Caco-2 (cell line): ENCODE data around the gene TSPAN18. TPM values are rescaled to one million over a fixed set of nuclear protein-coding genes. Genes with fewer than 3 reads are reported as not detected.

ENCODE experiments used
- BruUV-seq: library from RNA; stranded (reverse); fragments of 400-500 nt; replicated peaks from 2 replicates; lab custom pipeline; 2021; lab: Mats Ljungman, UMichigan
- CTCF ChIA-PET: fragments of 300-600 bp; sonication (Branson Sonifier 250); formaldehyde crosslinking; loops from one replicate; lab custom pipeline; 2022; ENCODE audit warnings: antibody characterized with exemption; lab: Charles Lee
- POLR2A ChIA-PET: fragments of 300-600 bp; sonication (Branson Sonifier 250); formaldehyde crosslinking; loops from one replicate; lab custom pipeline; 2022; ENCODE audit warnings: antibody characterized with exemption; lab: Charles Lee
- DNase-seq, 2 experiments: peaks; one replicate each; pipeline versions ENCODE4 v3.0.0 to v3.0.0-alpha.2; 2020 to 2022
- H3K27me3 ChIP-seq: replicated peaks from 2 replicates; pipeline ENCODE4 v1.6.0; 2011; ENCODE audit warnings: low read length; ENCODE audit not compliant: control insufficient read depth, insufficient read depth
- H3K36me3 ChIP-seq: 2 replicates; pipeline ENCODE4 v1.5.1; 2011; ENCODE audit warnings: low read length; ENCODE audit not compliant: control insufficient read depth, insufficient read depth
- H3K4me1 ChIP-seq: fragments of 250-450 bp; sonication (Bioruptor Pico); 2 replicates; pipeline ENCODE4 v1.5.1; 2020; ENCODE audit warnings: mild to moderate bottlenecking
- H3K4me3 ChIP-seq: 2 replicates; pipeline ENCODE4 v1.5.1; 2011; ENCODE audit warnings: low read depth, mild to moderate bottlenecking, control low read depth, low read length
- H3K9me3 ChIP-seq: fragments of 250-450 bp; sonication (Bioruptor Pico); 2 replicates; pipeline ENCODE4 v1.5.1; 2020; ENCODE audit warnings: mild to moderate bottlenecking, moderate library complexity
- H3K27ac Mint-ChIP-seq: one replicate; pipeline ENCODE4 v1.8.0; 2022; ENCODE audit warnings: mixed read lengths; ENCODE audit not compliant: unreplicated experiment
- H3K27me3 Mint-ChIP-seq: one replicate; pipeline ENCODE4 v1.8.0; 2022; ENCODE audit warnings: mixed read lengths; ENCODE audit not compliant: insufficient read depth, unreplicated experiment
- H3K36me3 Mint-ChIP-seq: one replicate; pipeline ENCODE4 v1.8.0; 2022; ENCODE audit warnings: mild to moderate bottlenecking, mixed read lengths; ENCODE audit not compliant: insufficient read depth, unreplicated experiment
- H3K4me1 Mint-ChIP-seq: one replicate; pipeline ENCODE4 v1.8.0; 2022; ENCODE audit warnings: low read depth, mixed read lengths; ENCODE audit not compliant: unreplicated experiment
- H3K4me3 Mint-ChIP-seq: one replicate; pipeline ENCODE4 v1.8.0; 2022; ENCODE audit warnings: mild to moderate bottlenecking, moderate library complexity, mixed read lengths; ENCODE audit not compliant: unreplicated experiment
- H3K9me3 Mint-ChIP-seq: one replicate; pipeline ENCODE4 v1.8.0; 2022; ENCODE audit warnings: mixed read lengths; ENCODE audit not compliant: unreplicated experiment
- CTCF ChIP-seq, 2 experiments: fragments of 200-600 bp in 1 of 2; IDR thresholded peaks; 1 replicate in 1 of 2; 2 replicates in 1 of 2; pipeline versions ENCODE4 v1.5.1 to v1.8.0; 2011 to 2022; ENCODE audit warnings: antibody characterized with exemption in 1 of 2, control low read depth in 1 of 2, inconsistent platforms in 1 of 2, low read depth in 1 of 2, low read length in 1 of 2, mild to moderate bottlenecking in 1 of 2, moderate library complexity in 1 of 2; ENCODE audit not compliant: insufficient read depth in 1 of 2, severe bottlenecking in 1 of 2, unreplicated experiment in 1 of 2
- intact Hi-C: fragments of 100-400 bp; cut with micrococcal nuclease; formaldehyde crosslinking; loops from one replicate; pipeline ENCODE4 v1.10.0; 2022; ENCODE audit not compliant: unreplicated experiment
- total RNA-seq: library from RNA; stranded (reverse); gene quantifications from 2 replicates; pipeline ENCODE4 v1.2.3, GENCODE V29; 2022

The TSPAN18 gene
- total RNA-seq, 1 experiment from 2014 or later, result 7.4 TPM

DNA sequence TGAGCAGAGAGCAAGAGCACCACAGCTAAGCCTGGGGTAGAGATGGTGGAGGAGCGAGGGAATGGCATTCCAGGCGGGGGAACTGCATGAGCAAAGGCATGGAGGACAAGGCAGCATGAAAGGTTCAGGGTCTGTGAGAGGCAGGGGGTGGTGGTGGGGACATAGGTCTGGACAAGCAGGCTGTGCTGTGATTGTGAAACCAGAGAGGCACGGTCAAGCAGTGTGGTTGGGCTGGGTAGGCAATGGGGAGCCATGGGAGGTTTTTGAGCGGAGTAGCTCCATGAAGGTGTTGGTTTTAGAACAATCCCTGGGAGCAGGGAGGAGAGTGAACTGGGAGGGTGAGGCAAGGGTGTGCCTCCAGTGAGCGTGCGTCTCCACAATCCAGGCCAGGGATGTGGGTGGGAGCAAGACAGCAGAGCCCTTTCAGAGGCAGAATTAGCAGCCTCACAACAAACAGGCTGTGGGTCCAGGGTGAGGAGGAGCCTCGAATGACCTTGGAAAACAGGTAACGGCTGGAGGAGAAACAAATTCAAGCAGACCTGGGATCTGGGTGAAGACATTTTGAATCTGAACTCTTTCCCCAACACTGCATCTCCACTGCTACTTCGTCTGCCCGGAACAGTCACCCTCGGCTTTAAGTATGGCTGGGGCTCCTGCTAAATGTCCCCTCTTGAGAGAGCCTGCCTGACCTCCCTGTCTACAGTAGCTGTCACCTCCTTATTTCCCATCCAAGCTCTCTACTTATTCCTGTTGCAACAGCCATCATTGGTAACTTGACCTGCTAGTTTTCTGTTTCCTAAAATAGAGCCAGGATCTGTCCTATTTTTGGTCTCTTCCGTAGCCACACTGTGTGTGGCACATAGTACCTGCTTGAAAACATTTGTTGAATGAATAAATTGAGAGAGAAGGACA, 27.0 kb upstream of the TSPAN18 start:
- no peak for TF ChIP-seq CTCF (IDR thresholded peaks at IDR 0.05; ENCODE audit: insufficient read depth in 1 of 2, low read depth in 1 of 2, low read length in 1 of 2, severe bottlenecking in 1 of 2, unreplicated experiment in 1 of 2)
- H3K4me3 Mint-ChIP-seq, result no peak overlapping the region
- H3K27me3 Mint-ChIP-seq, result peaks cover 2% of the 10 kb centered on the region
- POLR2A ChIA-PET, result no interaction called here
- H3K27ac Mint-ChIP-seq, result no peak overlapping the region
- no peaks in the 10 kb centered on the region for H3K27me3 ChIP-seq
- H3K9me3 Mint-ChIP-seq, result no peaks in the 10 kb centered on the region
- DNase-seq, result no peak
- no peaks in the 10 kb centered on the region for H3K4me1 Mint-ChIP-seq
- intact Hi-C loops, result no loop called here
- H3K9me3 ChIP-seq, result no peaks in the 10 kb centered on the region
- no peaks in the 10 kb centered on the region for H3K4me1 ChIP-seq
- CTCF ChIA-PET, result interaction anchor here (0.7 kb wide), 1 partner anchor 457 kb away, joined by 4 read pairs; no protein-coding TSS in a partner anchor
- no peak overlapping the region for H3K4me3 ChIP-seq
- no peaks in the 10 kb centered on the region for H3K36me3 Mint-ChIP-seq
- BruUV-seq, result no TSS peak
- no peaks in the 10 kb centered on the region for H3K36me3 ChIP-seq

DNA sequence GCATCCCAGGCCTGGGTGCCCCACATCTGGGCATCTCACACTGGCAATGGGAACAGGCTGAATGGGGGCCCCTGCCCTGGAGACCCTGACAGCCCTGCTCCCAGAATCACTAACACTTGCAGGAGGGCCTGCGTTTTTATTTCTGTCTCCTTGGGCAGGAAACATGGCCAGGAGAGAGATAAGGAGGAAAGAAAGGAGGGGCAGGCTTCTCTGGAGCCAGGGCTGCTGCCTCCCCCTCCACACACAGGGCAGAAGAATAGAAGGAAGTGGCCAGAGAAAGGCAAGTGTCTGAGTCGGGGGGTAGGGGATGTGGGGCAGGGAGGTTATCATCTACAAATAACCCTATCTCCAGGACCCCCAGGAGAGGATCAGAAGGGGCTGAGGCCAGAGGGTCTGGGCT, 25.5 kb upstream of the TSPAN18 start:
- no peak for DNase-seq
- Mint-ChIP-seq H3K4me1 (no peaks in the 10 kb centered on the region), H3K27me3 (peaks cover 2% of the 10 kb centered on the region), H3K36me3 (no peaks in the 10 kb centered on the region), H3K4me3 (no peak overlapping the region), H3K9me3 (no peaks in the 10 kb centered on the region), H3K27ac (no peak overlapping the region)
- CTCF ChIA-PET, result no interaction called here
- Histone ChIP-seq H3K36me3 (no peaks in the 10 kb centered on the region), H3K9me3 (no peaks in the 10 kb centered on the region), H3K27me3 (no peaks in the 10 kb centered on the region), H3K4me3 (no peak overlapping the region), H3K4me1 (no peaks in the 10 kb centered on the region)
- intact Hi-C loops, result no loop called here
- POLR2A ChIA-PET, result no interaction called here
- no peak for TF ChIP-seq CTCF (IDR thresholded peaks at IDR 0.05; ENCODE audit: insufficient read depth in 1 of 2, low read depth in 1 of 2, low read length in 1 of 2, severe bottlenecking in 1 of 2, unreplicated experiment in 1 of 2)
- no TSS peak for BruUV-seq

DNA sequence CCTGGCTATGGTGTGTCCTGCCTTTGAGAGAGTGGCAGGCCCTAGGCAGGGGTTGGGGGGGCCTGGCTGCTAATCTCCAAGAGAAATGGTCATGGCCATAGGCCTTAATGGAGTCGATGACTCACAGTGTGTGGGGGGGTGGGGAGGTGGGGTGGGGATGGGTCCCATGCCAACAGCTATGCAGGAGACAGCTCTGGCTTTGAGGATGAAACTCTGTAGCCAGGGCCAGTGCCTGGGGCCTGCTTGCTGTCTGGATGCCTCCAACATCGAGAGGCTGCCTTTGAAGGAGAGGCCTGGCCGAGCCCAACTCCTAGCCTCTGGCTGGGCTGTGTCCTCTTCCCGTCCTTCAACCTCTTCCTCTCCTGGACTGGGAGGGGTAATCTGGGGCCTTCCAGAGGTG, 23.9 kb upstream of the TSPAN18 start:
- Histone ChIP-seq H3K36me3 (no peaks in the 10 kb centered on the region), H3K4me1 (peaks cover 2% of the 10 kb centered on the region; the same call in 1 of the 2 replicates), H3K4me3 (no peak overlapping the region), H3K27me3 (no peaks in the 10 kb centered on the region), H3K9me3 (no peaks in the 10 kb centered on the region)
- no peak overlapping the region for H3K4me3 Mint-ChIP-seq
- no TSS peak for BruUV-seq
- peaks cover 2% of the 10 kb centered on the region for H3K27me3 Mint-ChIP-seq
- DNase-seq, result no peak
- no peak overlapping the region for H3K27ac Mint-ChIP-seq
- no peaks in the 10 kb centered on the region for H3K4me1 Mint-ChIP-seq
- ChIA-PET POLR2A (no interaction called here), CTCF (no interaction called here)
- no peaks in the 10 kb centered on the region for H3K9me3 Mint-ChIP-seq
- no peak for TF ChIP-seq CTCF (IDR thresholded peaks at IDR 0.05; ENCODE audit: insufficient read depth in 1 of 2, low read depth in 1 of 2, low read length in 1 of 2, severe bottlenecking in 1 of 2, unreplicated experiment in 1 of 2)
- intact Hi-C loops, result no loop called here
- no peaks in the 10 kb centered on the region for H3K36me3 Mint-ChIP-seq
